DND-41 (cell line): Measurements from ENCODE around the gene INHBC.

ENCODE experiments used
- EZH2 ChIP-seq: IDR thresholded peaks from 3 replicates; pipeline ENCODE4 v1.6.1; 2012; ENCODE audit warnings: borderline replicate concordance, low read depth, mild to moderate bottlenecking, moderate library complexity, low read length, inconsistent platforms; ENCODE audit not compliant: severe bottlenecking
- TF ChIP-seq, protein P1 (sequence below): IDR thresholded peaks from 2 replicates; pipeline ENCODE4 v1.5.1; 2012; ENCODE audit warnings: borderline replicate concordance, low read length, moderate library complexity, mild to moderate bottlenecking; ENCODE audit not compliant: poor library complexity, severe bottlenecking; ENCODE audit errors: extremely low read depth

DNA sequence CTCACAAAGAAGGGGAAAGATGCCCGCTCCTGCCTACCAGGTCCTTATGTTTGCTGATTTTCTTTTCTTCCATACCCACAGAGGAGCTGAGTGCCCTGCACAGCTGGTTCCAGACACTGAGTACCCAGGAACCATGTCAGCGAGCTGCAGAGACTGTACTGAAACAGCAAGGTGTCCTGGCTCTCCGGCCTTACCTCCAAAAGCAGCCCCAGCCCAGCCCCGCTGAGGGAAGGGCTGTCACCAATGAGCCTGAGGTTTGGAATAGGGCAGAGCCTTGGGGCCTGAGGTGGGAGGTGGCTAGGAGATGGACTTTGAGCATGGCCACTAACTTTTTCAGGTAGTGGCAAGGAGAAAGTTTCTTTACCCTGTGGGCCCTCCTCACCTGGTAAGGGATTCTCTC is 55.5 kb downstream of the INHBC start:
- TF ChIP-seq EZH2, result no peak
- TF ChIP-seq, protein P1, sequence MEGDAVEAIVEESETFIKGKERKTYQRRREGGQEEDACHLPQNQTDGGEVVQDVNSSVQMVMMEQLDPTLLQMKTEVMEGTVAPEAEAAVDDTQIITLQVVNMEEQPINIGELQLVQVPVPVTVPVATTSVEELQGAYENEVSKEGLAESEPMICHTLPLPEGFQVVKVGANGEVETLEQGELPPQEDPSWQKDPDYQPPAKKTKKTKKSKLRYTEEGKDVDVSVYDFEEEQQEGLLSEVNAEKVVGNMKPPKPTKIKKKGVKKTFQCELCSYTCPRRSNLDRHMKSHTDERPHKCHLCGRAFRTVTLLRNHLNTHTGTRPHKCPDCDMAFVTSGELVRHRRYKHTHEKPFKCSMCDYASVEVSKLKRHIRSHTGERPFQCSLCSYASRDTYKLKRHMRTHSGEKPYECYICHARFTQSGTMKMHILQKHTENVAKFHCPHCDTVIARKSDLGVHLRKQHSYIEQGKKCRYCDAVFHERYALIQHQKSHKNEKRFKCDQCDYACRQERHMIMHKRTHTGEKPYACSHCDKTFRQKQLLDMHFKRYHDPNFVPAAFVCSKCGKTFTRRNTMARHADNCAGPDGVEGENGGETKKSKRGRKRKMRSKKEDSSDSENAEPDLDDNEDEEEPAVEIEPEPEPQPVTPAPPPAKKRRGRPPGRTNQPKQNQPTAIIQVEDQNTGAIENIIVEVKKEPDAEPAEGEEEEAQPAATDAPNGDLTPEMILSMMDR, result no peak
